HEK293T (cell line): Measurements from ENCODE around the gene ARHGAP6.

ENCODE experiments used
- ARNT ChIP-seq: fragments of 450-650 bp; IDR thresholded peaks from 2 replicates; pipeline ENCODE4 v1.6.1; 2017; ENCODE audit warnings: mild to moderate bottlenecking
- CTBP1 ChIP-seq: fragments of 450-650 bp; IDR thresholded peaks from 2 replicates; pipeline ENCODE4 v1.6.1; 2016; ENCODE audit warnings: borderline replicate concordance
- ELF4 ChIP-seq: fragments of 450-650 bp; IDR thresholded peaks from 2 replicates; pipeline ENCODE4 v1.6.1; 2017; ENCODE audit warnings: antibody characterized with exemption
- FOXK2 ChIP-seq: fragments of 450-650 bp; IDR thresholded peaks from 2 replicates; pipeline ENCODE4 v1.6.1; 2016; ENCODE audit warnings: mild to moderate bottlenecking
- FOXM1 ChIP-seq: fragments of 450-650 bp; IDR thresholded peaks from 2 replicates; pipeline ENCODE4 v1.6.1; 2017; ENCODE audit warnings: mild to moderate bottlenecking, borderline replicate concordance
- L3MBTL2 ChIP-seq: fragments of 450-650 bp; conservative IDR thresholded peaks from 2 replicates; pipeline ENCODE4 v1.6.1; 2016; ENCODE audit warnings: mild to moderate bottlenecking
- SP1 ChIP-seq: fragments of 450-650 bp; IDR thresholded peaks from 2 replicates; pipeline ENCODE4 v1.6.1; 2017
- SUZ12 ChIP-seq: fragments of 450-650 bp; IDR thresholded peaks from 2 replicates; pipeline ENCODE4 v1.6.1; 2016; ENCODE audit warnings: mild to moderate bottlenecking
- ZNF384 ChIP-seq: fragments of 450-650 bp; IDR thresholded peaks from 2 replicates; pipeline ENCODE4 v1.6.1; 2016
- TF ChIP-seq, protein P1 (sequence below): fragments of 450-650 bp; IDR thresholded peaks from 2 replicates; pipeline ENCODE4 v1.6.1; 2016

DNA sequence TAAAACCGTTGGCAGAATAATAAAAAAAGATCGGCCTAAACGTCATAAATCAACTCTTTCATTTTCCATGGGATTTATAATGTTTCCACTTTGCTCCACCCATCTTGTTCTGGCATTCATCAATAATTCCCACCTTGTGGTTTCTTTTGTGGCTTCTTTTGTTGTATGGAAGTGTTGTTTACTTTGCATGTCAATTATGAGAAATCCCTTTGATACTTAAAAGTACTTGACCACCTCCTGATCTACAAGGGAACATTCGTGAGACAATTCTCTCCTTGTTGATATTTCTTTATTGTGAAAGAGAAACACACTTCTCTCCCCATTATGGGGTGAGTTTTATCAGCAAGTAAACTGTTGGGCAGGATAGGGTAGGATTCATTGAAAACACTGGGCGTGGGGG is 369.7 kb downstream of the ARHGAP6 start:
- TF ChIP-seq FOXK2 (no peak), ZNF384 (no peak), SUZ12 (no peak), ELF4 (no peak), ARNT (no peak), SP1 (no peak), FOXM1 (no peak), L3MBTL2 (no peak), CTBP1 (no peak)
- TF ChIP-seq, protein P1, sequence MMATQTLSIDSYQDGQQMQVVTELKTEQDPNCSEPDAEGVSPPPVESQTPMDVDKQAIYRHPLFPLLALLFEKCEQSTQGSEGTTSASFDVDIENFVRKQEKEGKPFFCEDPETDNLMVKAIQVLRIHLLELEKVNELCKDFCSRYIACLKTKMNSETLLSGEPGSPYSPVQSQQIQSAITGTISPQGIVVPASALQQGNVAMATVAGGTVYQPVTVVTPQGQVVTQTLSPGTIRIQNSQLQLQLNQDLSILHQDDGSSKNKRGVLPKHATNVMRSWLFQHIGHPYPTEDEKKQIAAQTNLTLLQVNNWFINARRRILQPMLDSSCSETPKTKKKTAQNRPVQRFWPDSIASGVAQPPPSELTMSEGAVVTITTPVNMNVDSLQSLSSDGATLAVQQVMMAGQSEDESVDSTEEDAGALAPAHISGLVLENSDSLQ: no peak
